Breast epithelium (tissue), 3 donors: ENCODE results near the gene GPR17.

ENCODE experiments used
- POLR2A ChIP-seq: fragments of 450-650 bp; IDR thresholded peaks from one replicate; pipeline ENCODE4 v1.6.1; 2016; ENCODE audit warnings: antibody characterized with exemption, mild to moderate bottlenecking, moderate library complexity
- POLR2AphosphoS5 ChIP-seq, 3 donors: sonication (generic); formaldehyde crosslinking; IDR thresholded peaks; one replicate each; pipeline ENCODE4 v1.6.1; 2017; ENCODE audit warnings: antibody characterized with exemption in 3 of 3
- TF ChIP-seq, protein P1 (sequence below), 3 donors: fragments of 450-650 bp; IDR thresholded peaks; one replicate each; pipeline ENCODE4 v1.5.1; 2016 to 2017; ENCODE audit warnings: antibody characterized with exemption in 3 of 3, mild to moderate bottlenecking in 3 of 3, moderate library complexity in 3 of 3

DNA sequence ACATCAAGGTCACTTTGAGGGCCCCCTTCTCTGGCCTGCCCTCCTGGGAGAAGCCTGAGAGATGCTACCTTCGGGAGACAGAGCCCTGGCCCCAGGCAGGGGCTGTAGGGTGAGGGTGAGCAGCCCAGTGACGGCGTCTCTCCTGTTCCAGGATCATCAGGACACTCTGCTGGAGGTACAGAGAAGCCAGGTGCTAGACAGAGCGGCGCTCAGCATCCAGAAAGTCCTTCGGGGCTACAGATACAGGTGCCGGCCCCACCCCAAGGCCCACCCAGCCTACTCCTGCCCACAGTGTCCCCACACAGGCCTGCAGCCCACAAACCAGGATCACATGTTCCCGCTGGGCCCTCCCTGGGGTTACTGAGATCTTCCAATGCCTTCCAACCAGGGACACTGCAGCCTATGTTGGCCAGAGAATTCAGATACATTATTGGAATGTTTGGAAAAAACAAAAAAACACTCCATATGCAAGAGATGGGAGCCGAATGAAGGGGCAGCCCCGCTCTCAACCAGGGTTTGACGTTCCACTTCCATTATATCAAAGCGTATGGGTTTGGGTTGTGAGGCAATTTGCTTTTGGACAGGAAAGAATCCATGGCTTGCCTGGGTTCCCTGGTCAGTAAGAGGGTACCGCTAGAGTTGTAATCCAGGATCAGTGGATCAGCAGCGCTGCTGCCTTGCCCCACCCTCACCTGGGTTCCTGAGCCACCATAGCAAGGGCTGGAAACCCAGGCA, 49.5 kb upstream of the GPR17 start:
- TF ChIP-seq, protein P1, sequence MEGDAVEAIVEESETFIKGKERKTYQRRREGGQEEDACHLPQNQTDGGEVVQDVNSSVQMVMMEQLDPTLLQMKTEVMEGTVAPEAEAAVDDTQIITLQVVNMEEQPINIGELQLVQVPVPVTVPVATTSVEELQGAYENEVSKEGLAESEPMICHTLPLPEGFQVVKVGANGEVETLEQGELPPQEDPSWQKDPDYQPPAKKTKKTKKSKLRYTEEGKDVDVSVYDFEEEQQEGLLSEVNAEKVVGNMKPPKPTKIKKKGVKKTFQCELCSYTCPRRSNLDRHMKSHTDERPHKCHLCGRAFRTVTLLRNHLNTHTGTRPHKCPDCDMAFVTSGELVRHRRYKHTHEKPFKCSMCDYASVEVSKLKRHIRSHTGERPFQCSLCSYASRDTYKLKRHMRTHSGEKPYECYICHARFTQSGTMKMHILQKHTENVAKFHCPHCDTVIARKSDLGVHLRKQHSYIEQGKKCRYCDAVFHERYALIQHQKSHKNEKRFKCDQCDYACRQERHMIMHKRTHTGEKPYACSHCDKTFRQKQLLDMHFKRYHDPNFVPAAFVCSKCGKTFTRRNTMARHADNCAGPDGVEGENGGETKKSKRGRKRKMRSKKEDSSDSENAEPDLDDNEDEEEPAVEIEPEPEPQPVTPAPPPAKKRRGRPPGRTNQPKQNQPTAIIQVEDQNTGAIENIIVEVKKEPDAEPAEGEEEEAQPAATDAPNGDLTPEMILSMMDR (IDR thresholded peaks at IDR 0.05), result no peak
- no peak for TF ChIP-seq POLR2A
- TF ChIP-seq POLR2AphosphoS5 (IDR thresholded peaks at IDR 0.05), result no peak
